GM12873 (cell line): ENCODE results near the gene TBC1D22B.

ENCODE experiments used
- CTCF ChIP-seq: IDR thresholded peaks from 2 replicates; pipeline ENCODE4 v1.5.1; 2012; ENCODE audit warnings: low read depth, mild to moderate bottlenecking, moderate library complexity, low read length, control low read depth; ENCODE audit not compliant: insufficient read depth; ENCODE audit errors: missing control alignments

TBC1D22B gene

GRCh38 chr6:37347670-37348111 is 90.1 kb downstream of the TBC1D22B start:
- no peak for TF ChIP-seq CTCF

GRCh38 chr6:37351027-37351426 is 93.5 kb downstream of the TBC1D22B start:
- no peak for TF ChIP-seq CTCF

- no peak for TF ChIP-seq CTCF
Observed at GRCh38 chr6:37352384-37352783, 94.8 kb downstream of the TBC1D22B start.

GRCh38 chr6:37353761-37354525 is 96.4 kb downstream of the TBC1D22B start, which contains the start of gene RNF8:
Gene RNF8, plus strand, starts transcription at chr6:37353983. Its CDS starts 182 bp downstream, at chr6:37354165.
- no peak for TF ChIP-seq CTCF

GRCh38 chr6:37354526-37355384 is 97.2 kb downstream of the TBC1D22B start:
- no peak for TF ChIP-seq CTCF

- no peak for TF ChIP-seq CTCF
Observed at GRCh38 chr6:37357288-37357687, 99.7 kb downstream of the TBC1D22B start.

- no peak for TF ChIP-seq CTCF
Observed at GRCh38 chr6:37357860-37358259, 100.3 kb downstream of the TBC1D22B start.
